NB4 (cell line): ENCODE data around the gene PHAF1.
A peak's percentile ranks its signal among the peaks of the same experiment; 100 is the strongest.

Experiments
- DNase-seq: peaks from one replicate; pipeline ENCODE4 v3.0.0; 2010; ENCODE audit warnings: low read depth
- H3K4me3 ChIP-seq: one replicate; pipeline ENCODE4 v1.5.1; 2011; ENCODE audit warnings: mild to moderate bottlenecking, low read depth, low read length, moderate library complexity
- CTCF ChIP-seq: IDR thresholded peaks from one replicate; pipeline ENCODE4 v1.5.1; 2012; ENCODE audit warnings: low read depth, low read length
- MAX ChIP-seq: IDR thresholded peaks from 2 replicates; pipeline ENCODE4 v1.6.1; 2011; ENCODE audit warnings: low read depth, low read length
- MYC ChIP-seq: IDR thresholded peaks from 2 replicates; pipeline ENCODE4 v1.6.1; 2011; ENCODE audit warnings: low read depth, low read length
- POLR2A ChIP-seq: IDR thresholded peaks from 2 replicates; pipeline ENCODE4 v1.6.1; 2011; ENCODE audit warnings: mild to moderate bottlenecking; ENCODE audit not compliant: insufficient read length; ENCODE audit errors: extremely low read depth

PHAF1 gene

GRCh38 chr16:67157106-67157748 is 47.5 kb downstream of the PHAF1 start:
- no peak for TF ChIP-seq MAX
- no peak overlapping the region for H3K4me3 ChIP-seq
- no peak for DNase-seq

- H3K4me3 ChIP-seq = no peak overlapping the region
Measured at GRCh38 chr16:67157892-67158635, 48.3 kb downstream of the PHAF1 start.

GRCh38 chr16:67158637-67159600 is 49.2 kb downstream of the PHAF1 start:
- no peak for TF ChIP-seq POLR2A
- no peak for TF ChIP-seq MYC
- TF ChIP-seq MAX = no peak
- no peak for TF ChIP-seq CTCF
- H3K4me3 ChIP-seq = peak overlapping the region; percentile 75
- DNase-seq = no peak

More at GRCh38 chr16:67157892-67158635, 48.3 kb downstream of the PHAF1 start:
- DNase-seq = no peak
- TF ChIP-seq MAX (no peak), CTCF (no peak), MYC (no peak), POLR2A (no peak)

GRCh38 chr16:67161595-67162058 is 51.9 kb downstream of the PHAF1 start:
- TF ChIP-seq MYC (no peak), MAX (no peak), CTCF (no peak), POLR2A (no peak)
- no peak overlapping the region for H3K4me3 ChIP-seq
- DNase-seq = no peak

GRCh38 chr16:67162506-67163163 is 52.9 kb downstream of the PHAF1 start:
- TF ChIP-seq MYC (no peak), POLR2A (no peak), CTCF (no peak), MAX (no peak)
- H3K4me3 ChIP-seq = no peak overlapping the region

More at GRCh38 chr16:67162506-67163163, 52.9 kb downstream of the PHAF1 start:
- no peak for DNase-seq
